WI38 (cell line): ENCODE results near the gene MRPL33.

Source experiments
- H3K4me3 ChIP-seq: 2 replicates; pipeline ENCODE4 v1.5.1; 2011; ENCODE audit warnings: low read depth, mild to moderate bottlenecking, control low read depth, low read length
- CTCF ChIP-seq: IDR thresholded peaks from 2 replicates; pipeline ENCODE4 v1.5.1; 2012; ENCODE audit warnings: low read depth, mild to moderate bottlenecking, control low read depth, low read length

MRPL33 gene

GRCh38 chr2:27782701-27783100 is 11.2 kb downstream of the MRPL33 start:
- no peak for TF ChIP-seq CTCF
- no peak overlapping the region for H3K4me3 ChIP-seq

- no peak for TF ChIP-seq CTCF
These were observed 19.3 kb downstream of the MRPL33 start for GRCh38 chr2:27790796-27791195.

GRCh38 chr2:27792759-27793158 is 21.2 kb downstream of the MRPL33 start:
- H3K4me3 ChIP-seq: no peak overlapping the region
- TF ChIP-seq CTCF: no peak

More at GRCh38 chr2:27790796-27791195, 19.3 kb downstream of the MRPL33 start:
- H3K4me3 ChIP-seq: no peak overlapping the region

GRCh38 chr2:27795093-27795834 is 23.7 kb downstream of the MRPL33 start:
- H3K4me3 ChIP-seq: no peak overlapping the region

GRCh38 chr2:27795868-27796277 is 24.4 kb downstream of the MRPL33 start:
- no peak for TF ChIP-seq CTCF
- H3K4me3 ChIP-seq: no peak overlapping the region

More at GRCh38 chr2:27795093-27795834, 23.7 kb downstream of the MRPL33 start:
- TF ChIP-seq CTCF: no peak

GRCh38 chr2:27796791-27797765 is 25.6 kb downstream of the MRPL33 start:
- H3K4me3 ChIP-seq: no peak overlapping the region
- TF ChIP-seq CTCF: no peak

- H3K4me3 ChIP-seq: no peak overlapping the region
- TF ChIP-seq CTCF: no peak
These were observed 26.3 kb downstream of the MRPL33 start for GRCh38 chr2:27797841-27798240.
